ENCODE measurements around the gene CBFA2T3. TPM values are rescaled to one million over a fixed set of nuclear protein-coding genes. Genes with fewer than 3 reads are reported as not detected.
"Not testable (repeated sequence)": the region's sequence is repeated elsewhere in the genome, so short reads cannot be mapped to it uniquely, and the experiment has no call there.

Gene CBFA2T3
- total RNA-seq, 1 donor from 2014 or later, result not detected

GRCh38 chr16:89007371-89008249 lies 30.6 kb upstream of the CBFA2T3 start:
- Mint-ChIP-seq H3K27me3 (peaks cover 20% of the 10 kb centered on the region), H3K36me3 (ENCODE audit: low read depth) (no peaks in the 10 kb centered on the region), H3K9me3 (peaks cover 11% of the 10 kb centered on the region), H3K4me1 (peaks cover 2% of the 10 kb centered on the region), H3K4me3 (no peak overlapping the region), H3K27ac (no peak overlapping the region)
- no peak for DNase-seq
- intact Hi-C loops (cut with micrococcal nuclease), result no loop called here

GRCh38 chr16:89006036-89006752 lies 29.2 kb upstream of the CBFA2T3 start:
- Mint-ChIP-seq H3K27ac (no peak overlapping the region), H3K4me1 (peaks cover 2% of the 10 kb centered on the region), H3K9me3 (peaks cover 5% of the 10 kb centered on the region), H3K4me3 (no peak overlapping the region), H3K36me3 (ENCODE audit: low read depth) (no peaks in the 10 kb centered on the region), H3K27me3 (peaks cover 20% of the 10 kb centered on the region)
- intact Hi-C loops (cut with micrococcal nuclease), result no loop called here
- no peak for DNase-seq

GRCh38 chr16:89005201-89006035 lies 28.4 kb upstream of the CBFA2T3 start:
- H3K9me3 Mint-ChIP-seq, result peaks cover 5% of the 10 kb centered on the region

GRCh38 chr16:89004209-89004831 lies 27.3 kb upstream of the CBFA2T3 start:
- no peak overlapping the region for H3K27ac Mint-ChIP-seq

More at GRCh38 chr16:89005201-89006035, 28.4 kb upstream of the CBFA2T3 start:
- H3K4me1 Mint-ChIP-seq, result peaks cover 2% of the 10 kb centered on the region
- intact Hi-C loops (cut with micrococcal nuclease), result no loop called here
- H3K27ac Mint-ChIP-seq, result no peak overlapping the region
- no peak overlapping the region for H3K4me3 Mint-ChIP-seq
- DNase-seq, result no peak
- no peaks in the 10 kb centered on the region for H3K36me3 Mint-ChIP-seq (ENCODE audit: low read depth)
- peaks cover 20% of the 10 kb centered on the region for H3K27me3 Mint-ChIP-seq

GRCh38 chr16:89003831-89004208 lies 26.8 kb upstream of the CBFA2T3 start:
- no peak for DNase-seq
- H3K4me1 Mint-ChIP-seq, result peaks cover 3% of the 10 kb centered on the region
- H3K4me3 Mint-ChIP-seq, result no peak overlapping the region
- intact Hi-C loops (cut with micrococcal nuclease), result no loop called here
- H3K27me3 Mint-ChIP-seq, result peaks cover 20% of the 10 kb centered on the region
- H3K27ac Mint-ChIP-seq, result no peak overlapping the region
- peaks cover 5% of the 10 kb centered on the region for H3K9me3 Mint-ChIP-seq
- H3K36me3 Mint-ChIP-seq (ENCODE audit: low read depth), result no peaks in the 10 kb centered on the region

More at GRCh38 chr16:89004209-89004831, 27.3 kb upstream of the CBFA2T3 start:
- DNase-seq, result no peak
- H3K4me3 Mint-ChIP-seq, result no peak overlapping the region
- H3K36me3 Mint-ChIP-seq (ENCODE audit: low read depth), result no peaks in the 10 kb centered on the region
- peaks cover 20% of the 10 kb centered on the region for H3K27me3 Mint-ChIP-seq
- peaks cover 2% of the 10 kb centered on the region for H3K9me3 Mint-ChIP-seq
- H3K4me1 Mint-ChIP-seq, result peaks cover 3% of the 10 kb centered on the region
- intact Hi-C loops (cut with micrococcal nuclease), result no loop called here

- H3K36me3 Mint-ChIP-seq (ENCODE audit: low read depth), result no peaks in the 10 kb centered on the region
- H3K27ac Mint-ChIP-seq, result no peak overlapping the region
- peaks cover 20% of the 10 kb centered on the region for H3K27me3 Mint-ChIP-seq
- H3K4me1 Mint-ChIP-seq, result peaks cover 3% of the 10 kb centered on the region
- DNase-seq, result no peak
- peaks cover 6% of the 10 kb centered on the region for H3K9me3 Mint-ChIP-seq
- intact Hi-C loops (cut with micrococcal nuclease), result no loop called here
- H3K4me3 Mint-ChIP-seq, result no peak overlapping the region
Measured at GRCh38 chr16:89002851-89003830, 26.1 kb upstream of the CBFA2T3 start.

- H3K27me3 Mint-ChIP-seq, result peaks cover 16% of the 10 kb centered on the region
- H3K9me3 Mint-ChIP-seq, result peaks cover 11% of the 10 kb centered on the region
- H3K4me1 Mint-ChIP-seq; DNase-seq; H3K36me3 Mint-ChIP-seq (ENCODE audit: low read depth); intact Hi-C loops (cut with micrococcal nuclease); H3K4me3 Mint-ChIP-seq; H3K27ac Mint-ChIP-seq: not testable (repeated sequence)
Measured at GRCh38 chr16:89002081-89002480, 25.1 kb upstream of the CBFA2T3 start.

- Mint-ChIP-seq H3K27ac (no peak overlapping the region), H3K4me1 (peaks cover 3% of the 10 kb centered on the region), H3K27me3 (peaks cover 16% of the 10 kb centered on the region), H3K9me3 (peaks cover 15% of the 10 kb centered on the region), H3K4me3 (no peak overlapping the region), H3K36me3 (ENCODE audit: low read depth) (no peaks in the 10 kb centered on the region)
- DNase-seq, result no peak
- intact Hi-C loops (cut with micrococcal nuclease), result no loop called here
Measured at GRCh38 chr16:89001117-89002027, 24.4 kb upstream of the CBFA2T3 start.

GRCh38 chr16:89000207-89000959 lies 23.4 kb upstream of the CBFA2T3 start:
- Mint-ChIP-seq H3K27me3 (peaks cover 16% of the 10 kb centered on the region), H3K4me3 (peak overlapping the region; percentile 1), H3K36me3 (ENCODE audit: low read depth) (no peaks in the 10 kb centered on the region), H3K27ac (peak overlapping the region; percentile 1), H3K9me3 (peaks cover 15% of the 10 kb centered on the region), H3K4me1 (peaks cover 3% of the 10 kb centered on the region)
- intact Hi-C loops (cut with micrococcal nuclease), result no loop called here
- no peak for DNase-seq

- Mint-ChIP-seq H3K4me1 (peaks cover 3% of the 10 kb centered on the region), H3K27ac (peak overlapping the region; percentile 31), H3K36me3 (ENCODE audit: low read depth) (no peaks in the 10 kb centered on the region), H3K9me3 (peaks cover 15% of the 10 kb centered on the region), H3K4me3 (peak overlapping the region; percentile 37), H3K27me3 (peaks cover 12% of the 10 kb centered on the region)
- intact Hi-C loops (cut with micrococcal nuclease), result no loop called here
- peak; percentile 63 for DNase-seq
Measured at GRCh38 chr16:88999457-89000206, 22.6 kb upstream of the CBFA2T3 start.
